GM21360 (cell line): Measurements from ENCODE around the gene NPTX2.
"Not testable (repeated sequence)": the region's sequence is repeated elsewhere in the genome, so short reads cannot be mapped to it uniquely, and the experiment has no call there.

Experiments
- ATAC-seq: cut with Tn5 transposase; IDR thresholded peaks from one replicate; pipeline ENCODE4 v1.9.1; 2021; ENCODE audit warnings: mild to moderate bottlenecking, moderate library complexity; ENCODE audit not compliant: unreplicated experiment

The NPTX2 gene

DNA sequence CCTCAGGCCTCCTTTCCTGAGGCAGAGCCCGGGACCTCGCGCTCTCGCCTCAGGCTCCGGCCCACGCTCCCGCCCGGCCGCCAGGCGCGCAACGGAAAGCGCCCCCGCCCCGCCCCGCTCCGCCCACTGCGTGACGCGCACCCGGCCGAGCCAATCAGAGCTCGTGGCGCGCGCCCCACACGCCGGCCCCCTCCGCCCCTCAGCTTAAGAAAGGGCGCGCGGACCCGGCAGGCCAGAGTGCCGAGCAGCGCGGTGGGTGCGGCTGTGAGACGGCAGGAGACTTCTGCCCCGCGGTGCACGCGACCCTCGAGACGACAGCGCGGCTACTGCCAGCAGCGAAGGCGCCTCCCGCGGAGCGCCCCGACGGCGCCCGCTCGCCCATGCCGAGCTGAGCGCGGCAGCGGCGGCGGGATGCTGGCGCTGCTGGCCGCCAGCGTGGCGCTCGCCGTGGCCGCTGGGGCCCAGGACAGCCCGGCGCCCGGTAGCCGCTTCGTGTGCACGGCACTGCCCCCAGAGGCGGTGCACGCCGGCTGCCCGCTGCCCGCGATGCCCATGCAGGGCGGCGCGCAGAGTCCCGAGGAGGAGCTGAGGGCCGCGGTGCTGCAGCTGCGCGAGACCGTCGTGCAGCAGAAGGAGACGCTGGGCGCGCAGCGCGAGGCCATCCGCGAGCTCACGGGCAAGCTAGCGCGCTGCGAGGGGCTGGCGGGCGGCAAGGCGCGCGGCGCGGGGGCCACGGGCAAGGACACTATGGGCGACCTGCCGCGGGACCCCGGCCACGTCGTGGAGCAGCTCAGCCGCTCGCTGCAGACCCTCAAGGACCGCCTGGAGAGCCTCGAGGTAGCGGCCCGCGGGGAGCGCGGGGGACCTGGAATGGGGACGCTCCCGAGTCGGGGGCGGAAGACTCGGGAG, at the start of gene NPTX2:
Gene NPTX2, plus strand, starts transcription at position 235 of the 909 bp plus-strand sequence. Its CDS starts 177 bp downstream, at position 412.
- no peak for ATAC-seq

- no peak for ATAC-seq
Measured at GRCh38 chr7:98567991-98568390, 49.1 kb upstream of the NPTX2 start.

- no peak for ATAC-seq
Measured at GRCh38 chr7:98568891-98569290, 48.2 kb upstream of the NPTX2 start.

DNA sequence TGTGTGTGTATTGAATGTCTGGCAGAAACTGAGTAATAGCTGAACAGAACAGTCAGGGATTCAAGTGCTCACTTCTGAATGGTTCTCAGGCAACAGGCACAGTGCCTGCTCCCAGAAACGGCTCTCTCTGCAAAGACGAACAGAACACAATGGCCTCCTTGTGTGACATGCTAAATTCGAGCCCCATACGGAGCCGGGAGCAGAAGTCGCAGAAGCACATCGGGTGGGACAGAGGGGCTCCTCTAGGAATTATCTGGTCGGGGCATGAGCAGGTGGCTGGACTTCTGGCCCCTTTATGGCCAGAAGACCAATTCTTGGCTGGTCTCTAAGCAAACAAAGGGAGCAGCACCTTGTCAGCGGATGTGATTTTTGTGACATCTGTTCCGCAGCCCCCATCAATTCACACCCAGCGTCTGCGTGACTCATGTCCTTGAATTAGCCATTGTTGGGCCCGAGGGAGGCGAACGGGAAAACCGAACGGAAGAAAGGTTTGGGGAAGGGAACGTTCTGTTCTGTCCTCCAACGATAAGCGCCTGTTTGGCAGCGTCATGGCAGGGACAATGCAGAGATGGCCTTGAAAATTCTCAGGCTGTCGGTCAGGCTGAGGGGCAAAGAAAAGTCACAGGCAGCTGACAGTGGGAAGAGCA, 47.3 kb upstream of the NPTX2 start:
- ATAC-seq: no peak

DNA sequence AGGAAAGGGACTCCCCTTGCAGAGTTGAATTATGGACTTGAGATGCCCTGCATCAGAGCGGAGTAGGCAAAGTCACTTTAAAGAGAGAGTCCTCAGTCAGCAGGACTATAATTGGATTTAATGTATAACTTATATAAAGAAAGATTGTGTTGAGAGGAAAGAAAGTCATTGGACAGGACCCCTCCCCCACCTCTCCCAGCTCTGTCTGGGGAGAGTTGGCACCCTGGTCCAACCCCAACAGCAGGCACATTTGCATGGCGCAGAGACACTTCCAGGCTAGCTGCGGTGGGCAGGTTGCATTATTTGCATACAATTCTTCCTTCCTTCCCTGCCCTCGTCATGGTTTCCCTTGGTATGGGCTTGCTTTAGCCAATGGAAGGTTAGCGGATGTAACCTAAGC, 46.1 kb upstream of the NPTX2 start:
- ATAC-seq: no peak

DNA sequence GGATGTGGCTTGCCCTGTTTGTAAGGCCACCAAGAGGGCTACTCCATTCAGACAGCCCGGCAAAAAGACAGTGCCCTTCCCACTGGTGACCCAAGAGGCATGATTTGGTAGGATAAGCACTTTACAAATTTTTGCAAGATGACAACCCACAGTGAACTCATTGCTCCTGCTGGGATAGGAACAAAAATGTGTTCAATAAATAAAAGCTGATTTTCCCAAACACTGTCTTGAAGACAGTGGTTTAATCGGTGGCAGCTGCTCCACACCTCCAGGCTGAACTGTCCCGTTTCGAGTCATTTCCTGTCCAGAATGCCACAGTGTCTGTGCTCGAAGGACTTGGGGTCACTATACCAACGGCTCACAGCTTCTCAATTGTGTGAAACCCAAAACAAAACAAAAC, 45.1 kb upstream of the NPTX2 start:
- ATAC-seq: no peak

- ATAC-seq: not testable (repeated sequence)
Measured at GRCh38 chr7:98572716-98573115, 44.4 kb upstream of the NPTX2 start.

- no peak for ATAC-seq
Measured at GRCh38 chr7:98573816-98574215, 43.3 kb upstream of the NPTX2 start.

DNA sequence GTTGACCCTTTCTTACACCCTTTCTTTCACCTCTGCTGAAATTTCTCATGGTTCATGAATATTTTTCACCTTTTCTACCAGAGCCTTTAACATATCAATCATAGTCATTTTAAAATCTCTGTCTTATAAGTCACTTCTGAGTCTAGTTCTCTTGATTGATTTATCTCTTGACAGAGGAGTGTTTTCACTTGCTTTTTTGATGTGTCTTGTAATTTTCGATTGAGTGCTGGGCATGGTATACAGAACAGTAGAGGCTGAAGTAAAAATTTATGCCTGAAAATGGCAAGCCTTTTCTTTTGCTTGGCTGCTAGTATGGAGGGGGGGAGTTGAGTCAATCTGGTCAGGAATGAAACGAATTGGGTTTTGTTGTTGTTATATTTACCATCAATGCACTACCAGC, 41.2 kb upstream of the NPTX2 start:
- no peak for ATAC-seq

DNA sequence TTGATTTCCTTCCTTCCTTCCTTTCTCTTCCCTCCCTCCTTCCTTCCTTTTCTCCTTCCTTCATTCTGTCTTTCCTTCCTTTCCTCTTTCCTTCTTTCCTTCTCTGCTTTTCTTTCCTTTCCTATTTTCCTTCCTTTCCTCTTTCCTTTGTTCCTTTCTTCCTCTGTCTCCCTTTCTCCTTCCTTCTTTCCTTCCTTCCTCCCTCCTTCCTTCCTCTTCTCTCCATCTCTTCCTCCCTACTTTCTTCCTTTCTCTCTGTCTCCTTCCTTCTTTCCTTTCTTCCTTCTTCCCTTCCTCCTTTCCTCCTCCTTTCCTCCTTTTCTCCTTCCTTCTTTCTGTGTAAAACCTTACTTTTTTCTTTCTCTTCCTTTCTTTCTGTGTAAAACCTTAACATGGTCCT, 32.3 kb upstream of the NPTX2 start:
- ATAC-seq: no peak

GRCh38 chr7:98591926-98592325, 25.2 kb upstream of the NPTX2 start:
- ATAC-seq: no peak

- ATAC-seq: no peak
Measured at GRCh38 chr7:98594348-98594747, 22.7 kb upstream of the NPTX2 start.

DNA sequence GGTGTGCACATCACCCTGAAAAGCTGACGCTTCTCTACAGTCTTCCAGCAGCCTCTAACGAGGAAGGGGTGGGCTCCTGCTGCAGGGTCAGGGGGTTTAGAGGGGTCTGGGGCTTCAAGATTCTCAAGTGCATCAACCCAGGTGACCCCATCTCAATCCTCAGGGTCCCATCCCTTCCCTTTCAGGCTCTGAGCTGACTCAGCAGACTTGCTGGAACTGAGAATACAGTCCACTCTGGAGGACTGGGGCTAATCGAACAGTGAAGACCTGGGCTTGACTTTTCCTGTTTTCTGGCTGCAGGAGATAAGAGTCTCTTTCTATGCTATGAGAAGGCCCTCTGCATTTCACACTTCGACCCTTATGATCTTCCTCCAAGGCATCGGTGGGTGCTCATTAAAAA, 22.3 kb upstream of the NPTX2 start:
- ATAC-seq: no peak

GRCh38 chr7:98598846-98599615, 18.1 kb upstream of the NPTX2 start:
- no peak for ATAC-seq

DNA sequence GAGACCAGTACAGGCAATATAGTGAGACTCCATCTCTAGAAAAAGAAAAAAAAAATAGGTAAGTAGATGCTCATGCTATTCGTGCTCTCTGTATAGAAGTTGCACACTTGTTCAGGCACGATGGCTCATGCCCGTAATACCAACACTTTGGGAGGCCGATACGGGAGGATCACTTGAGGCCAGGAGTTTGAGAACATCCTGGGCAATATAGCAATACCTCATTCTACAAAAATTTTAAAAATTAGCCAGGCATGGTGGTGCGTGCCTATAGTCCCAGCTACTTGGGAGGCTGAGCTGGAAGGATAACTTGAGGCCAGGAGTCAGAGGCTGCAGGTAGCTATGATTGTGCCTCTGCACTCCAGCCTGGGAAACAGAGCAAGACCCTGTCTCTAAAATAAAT, 17.2 kb upstream of the NPTX2 start:
- no peak for ATAC-seq

DNA sequence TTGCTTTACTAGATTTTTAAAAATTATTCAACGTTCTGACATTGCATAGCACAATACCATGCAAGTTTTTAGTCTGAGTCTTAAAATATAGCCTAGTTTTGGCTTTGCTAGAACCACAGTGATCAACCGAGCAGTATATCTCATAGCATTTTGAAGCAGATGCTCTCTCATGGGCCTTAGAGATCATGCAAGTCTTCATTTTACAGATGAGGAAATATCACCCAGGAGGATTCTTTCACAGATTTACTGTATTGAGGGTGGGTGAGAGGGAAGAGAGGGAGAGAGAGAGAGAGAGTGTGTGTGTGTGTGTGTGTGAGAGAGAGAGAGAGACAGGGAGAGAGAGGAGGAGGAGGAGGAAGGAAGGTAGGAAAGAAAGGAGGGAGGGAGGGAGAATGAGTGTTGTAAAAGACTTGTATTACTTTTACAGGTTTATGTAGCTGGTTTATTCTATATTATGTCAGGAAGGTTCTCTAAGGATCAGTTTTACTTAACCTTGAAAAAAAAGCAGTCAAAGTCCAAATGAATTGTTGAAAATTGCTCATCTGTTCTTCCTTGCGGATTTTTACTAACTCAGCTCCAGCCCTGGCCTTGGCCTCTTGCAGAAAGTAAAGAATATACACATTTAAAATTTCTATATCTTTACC, 14.2 kb upstream of the NPTX2 start:
- ATAC-seq: no peak

GRCh38 chr7:98603399-98603788, 13.7 kb upstream of the NPTX2 start:
- no peak for ATAC-seq

GRCh38 chr7:98613601-98614425, 3.3 kb upstream of the NPTX2 start:
- no peak for ATAC-seq

GRCh38 chr7:98616381-98617050, 569 bp upstream of the NPTX2 start:
- ATAC-seq: no peak

DNA sequence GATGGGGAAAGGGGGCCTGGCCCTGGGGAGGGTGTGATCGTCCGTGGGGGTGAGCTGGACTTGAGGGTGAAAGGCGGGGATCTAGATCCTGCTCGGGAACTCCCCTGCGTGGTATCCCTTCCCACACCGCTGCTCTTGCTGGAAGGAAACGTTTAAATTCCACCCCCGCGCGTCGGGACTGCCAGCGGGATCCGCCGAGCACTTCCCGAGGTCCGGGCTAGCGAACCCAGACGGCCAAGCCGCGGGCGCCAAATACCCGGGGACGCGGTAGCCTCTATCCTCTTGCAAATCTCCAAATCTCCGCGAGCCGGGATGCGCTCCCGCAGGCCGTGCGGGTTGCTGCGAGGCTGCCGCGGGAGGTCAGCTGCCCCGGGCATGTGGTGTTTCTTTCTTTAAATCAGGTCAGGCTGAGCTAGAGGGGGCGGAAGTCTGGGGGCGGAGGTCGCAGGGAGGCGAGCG, 904 bp downstream of the NPTX2 start:
- no peak for ATAC-seq
